Mesenteric fat pad (tissue), 1 donor: ENCODE measurements around the gene ARHGEF33. TPM values are rescaled to one million over a fixed set of nuclear protein-coding genes. Genes with fewer than 3 reads are reported as not detected.

Source experiments
- DNase-seq: peaks from one replicate; pipeline ENCODE4 v3.0.0-alpha.2; 2020; ENCODE audit warnings: low spot score
- total RNA-seq: library from RNA; stranded (reverse); fragmentation: NEBNext Ultra II Directional; extraction: Animal tissue kit (Norgen Biotek cat#: 25700); gene quantifications from one replicate; pipeline ENCODE4 v1.2.1, GENCODE V29; 2021
- donor health status: DM: yes; HTN: yes; CAD: no.

The ARHGEF33 gene
- total RNA-seq, 1 donor from 2014 or later, result 0.35 TPM

DNA sequence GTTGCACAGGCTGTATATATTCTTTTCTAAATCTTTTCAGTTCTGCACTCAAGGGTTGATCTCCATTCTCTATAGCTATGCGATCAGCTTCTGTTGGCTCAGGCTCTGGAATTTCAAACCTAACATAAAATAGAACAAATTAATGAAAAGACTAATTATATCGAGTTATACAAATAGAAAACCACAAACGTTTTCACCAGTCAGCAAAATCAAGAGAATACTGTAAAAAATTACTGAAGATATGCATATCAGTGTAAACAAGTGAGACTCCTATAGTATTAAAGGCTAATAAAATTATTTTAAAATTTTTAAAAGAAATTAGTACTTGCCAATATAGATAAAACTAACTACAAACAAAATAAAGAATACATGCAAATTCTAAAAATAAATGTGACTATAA, 124.2 kb downstream of the ARHGEF33 start:
- no peak for DNase-seq

DNA sequence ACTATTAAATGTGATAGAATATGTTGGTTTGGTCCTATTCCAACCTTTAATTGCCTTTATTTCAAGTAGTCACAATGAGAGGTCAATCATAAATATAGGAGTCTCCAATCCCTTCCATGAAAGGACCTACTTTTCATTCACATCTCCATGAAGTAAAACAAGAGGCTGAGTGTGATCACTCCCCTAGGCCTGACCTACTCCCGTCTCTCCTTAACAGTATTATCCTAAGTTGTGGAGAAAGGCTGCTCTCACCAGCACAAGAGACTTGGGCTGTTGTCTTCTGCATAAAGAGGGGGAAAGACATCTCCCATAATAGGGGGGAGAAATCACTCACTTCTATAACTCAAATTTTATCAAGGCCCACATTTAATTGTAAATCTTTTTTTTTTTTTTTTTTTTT, 125.7 kb downstream of the ARHGEF33 start:
- DNase-seq, result no peak

DNA sequence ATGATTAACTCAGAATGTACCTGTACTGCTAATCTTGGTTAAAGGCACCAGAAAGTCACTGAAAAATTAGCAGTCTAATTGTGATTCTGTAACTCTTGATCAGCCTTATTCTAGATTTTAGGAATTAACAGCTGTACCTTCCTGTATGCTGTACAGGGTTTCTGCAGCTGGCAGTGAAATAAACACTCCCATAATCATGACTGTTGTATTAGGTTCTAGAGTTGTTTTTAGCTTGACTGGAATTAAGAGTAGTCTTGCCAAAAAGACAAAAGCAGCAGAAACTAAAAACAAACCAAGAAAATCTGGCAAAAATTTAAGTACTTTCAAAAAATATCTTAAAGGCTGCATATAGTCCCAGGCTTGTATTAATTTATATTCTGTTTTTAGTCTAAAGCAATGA, 127.7 kb downstream of the ARHGEF33 start:
- DNase-seq, result no peak

DNA sequence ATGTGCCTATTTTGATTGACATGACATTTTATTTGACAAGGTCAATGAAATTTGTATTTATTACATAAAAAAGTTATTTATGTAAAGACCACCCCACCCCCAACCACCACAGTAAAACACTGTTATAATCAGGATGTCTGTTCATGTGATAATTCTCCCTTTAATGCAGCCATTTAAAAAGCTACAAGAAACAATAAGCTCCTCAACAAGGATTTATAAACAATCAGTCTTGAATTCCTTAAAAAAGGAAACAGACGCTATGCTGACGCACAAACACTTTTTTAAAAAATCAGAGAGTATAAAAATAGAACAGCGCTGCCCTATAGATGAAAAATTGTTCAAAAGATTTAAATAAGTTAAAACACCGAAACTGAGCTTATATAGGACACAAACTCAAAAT, 129.0 kb downstream of the ARHGEF33 start:
- no peak for DNase-seq

DNA sequence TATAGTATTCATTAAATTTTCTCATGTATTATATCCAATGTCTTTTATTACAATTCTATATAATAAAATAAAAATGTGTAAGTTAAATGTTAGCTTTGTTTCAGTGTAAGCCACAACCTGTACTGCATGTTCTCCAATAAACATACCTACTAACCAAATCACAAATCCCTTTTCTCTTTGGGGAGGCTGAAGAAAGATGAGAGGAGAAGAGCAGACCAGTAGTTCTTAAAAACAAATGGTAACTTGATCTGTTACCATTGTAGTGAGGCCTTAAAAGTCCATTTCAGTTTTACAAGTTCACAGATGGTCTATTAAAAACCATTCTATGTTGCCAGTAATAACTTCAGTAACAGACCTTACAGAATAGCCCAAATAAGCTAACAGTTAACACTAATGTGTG, 130.7 kb downstream of the ARHGEF33 start:
- DNase-seq, result no peak

DNA sequence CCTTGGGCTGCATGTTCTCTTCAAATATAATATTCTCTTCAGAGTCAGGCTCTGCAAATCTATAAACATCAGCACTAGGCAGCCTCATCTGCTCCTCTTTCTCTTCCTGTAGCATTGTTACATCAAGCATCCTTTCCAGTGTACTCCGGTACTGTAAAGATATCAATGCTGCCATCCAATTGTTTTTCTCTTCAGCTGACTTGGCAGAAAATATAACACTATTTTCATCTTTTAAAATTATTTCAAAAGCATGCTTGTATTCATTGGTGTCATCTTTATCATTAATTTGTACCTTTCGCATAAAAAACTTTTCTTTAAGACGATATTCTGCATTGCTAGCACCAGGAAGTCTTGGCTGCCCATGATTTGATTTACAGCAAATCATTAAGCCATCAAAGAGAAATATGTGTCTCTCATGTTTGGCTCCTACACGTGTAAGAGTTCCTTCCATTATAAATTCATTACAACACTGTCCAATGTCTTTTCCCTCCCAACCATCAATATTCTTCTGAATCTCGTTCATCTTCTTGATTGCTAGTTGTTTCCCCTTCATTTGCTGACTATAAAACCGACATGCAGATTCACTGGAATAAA, 133.1 kb downstream of the ARHGEF33 start:
- DNase-seq, result no peak

DNA sequence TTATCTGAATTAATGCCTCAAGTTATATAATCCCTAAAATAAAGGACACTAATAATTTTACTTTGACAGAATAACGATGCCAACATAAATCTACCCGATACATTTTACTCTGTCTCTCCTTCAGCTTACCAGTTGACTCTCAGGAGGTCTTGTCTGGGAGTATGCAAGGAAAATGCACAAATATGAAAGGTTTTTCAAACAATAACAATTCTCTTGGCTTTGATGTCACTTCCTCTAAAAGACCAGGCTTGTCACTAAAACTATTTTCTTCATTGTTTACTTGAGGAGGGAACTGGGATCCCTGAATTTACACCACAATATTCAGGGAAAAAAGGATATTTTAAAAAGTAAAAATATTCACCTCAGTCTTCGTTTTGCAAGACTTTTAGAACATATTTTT, 134.0 kb downstream of the ARHGEF33 start:
- no peak for DNase-seq

DNA sequence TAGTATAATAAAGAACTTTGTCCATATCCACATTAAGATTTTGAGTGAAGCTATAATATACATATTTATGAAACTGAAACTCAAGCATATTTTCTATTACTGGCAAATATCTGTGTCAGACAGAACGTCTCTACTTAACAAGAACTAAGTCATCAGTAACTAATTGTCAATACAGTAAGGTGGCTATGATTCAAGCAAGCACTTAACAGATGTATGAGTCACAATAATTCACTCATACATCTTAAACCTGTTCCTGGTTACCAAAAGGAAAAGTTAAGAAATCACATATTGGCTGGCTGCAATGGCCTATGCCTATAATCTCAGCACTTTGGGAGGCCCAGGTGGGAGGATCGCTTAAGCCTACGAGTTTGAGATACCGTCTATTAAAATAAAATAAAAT, 135.2 kb downstream of the ARHGEF33 start:
- DNase-seq, result no peak

Other genes with a start within 250 kb of the ARHGEF33 start
- gene GALM, start 223.8 kb upstream of the ARHGEF33 start, total RNA-seq, result 16.3 TPM
- 151 TPM for gene SRSF7, start 138.5 kb upstream of the ARHGEF33 start, total RNA-seq
- gene GEMIN6, start 111.7 kb upstream of the ARHGEF33 start, total RNA-seq, result 11.5 TPM
- 12.0 TPM for gene DHX57, start 13.9 kb upstream of the ARHGEF33 start, total RNA-seq
- gene MORN2, start 13.9 kb upstream of the ARHGEF33 start, total RNA-seq, result 15.2 TPM
- 58.2 TPM for gene SOS1, start 231.2 kb downstream of the ARHGEF33 start, total RNA-seq